Fibroblast of villous mesenchyme (primary cell): ENCODE measurements around the gene OPALIN. TPM values are rescaled to one million over a fixed set of nuclear protein-coding genes. Genes with fewer than 3 reads are reported as not detected.

Source experiments
- DNase-seq: peaks from one replicate; pipeline ENCODE4 v3.0.0-alpha.2; 2010; ENCODE audit warnings: low read depth
- H3K4me3 ChIP-seq: 2 replicates; pipeline ENCODE4 v1.5.1; 2011; ENCODE audit warnings: low read depth, mild to moderate bottlenecking, low read length
- CTCF ChIP-seq: IDR thresholded peaks from 2 replicates; pipeline ENCODE4 v1.5.1; 2012; ENCODE audit warnings: low read depth, mild to moderate bottlenecking, low read length; ENCODE audit not compliant: insufficient read depth
- total RNA-seq: library from RNA; depleted of rRNA; stranded (reverse); fragments of >200 nt; gene quantifications from 2 replicates; pipeline ENCODE4 v1.2.3, GENCODE V29; 2012

OPALIN gene
- total RNA-seq, 1 donor, result not detected

DNA sequence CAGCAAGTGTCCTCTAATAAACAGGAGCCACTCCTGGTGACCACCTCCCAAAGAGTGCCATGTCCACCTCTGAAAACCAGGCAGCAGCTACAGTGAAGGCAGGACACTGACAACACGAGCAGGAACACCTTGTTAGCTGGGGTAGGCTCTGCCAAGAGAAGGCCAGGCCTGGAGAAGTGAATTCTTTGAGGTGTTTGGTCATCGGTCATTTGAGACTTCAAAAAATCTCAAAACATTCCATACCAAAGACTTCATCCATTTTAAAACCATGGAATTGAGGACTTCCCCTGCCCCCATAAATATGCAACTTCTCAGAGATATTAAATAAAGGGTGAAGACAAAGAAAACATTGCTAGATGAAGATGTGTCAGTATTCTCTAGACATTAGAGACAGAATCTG is 28.4 kb upstream of the OPALIN start:
- DNase-seq, result no peak
- no peak for TF ChIP-seq CTCF
- H3K4me3 ChIP-seq, result no peak overlapping the region

DNA sequence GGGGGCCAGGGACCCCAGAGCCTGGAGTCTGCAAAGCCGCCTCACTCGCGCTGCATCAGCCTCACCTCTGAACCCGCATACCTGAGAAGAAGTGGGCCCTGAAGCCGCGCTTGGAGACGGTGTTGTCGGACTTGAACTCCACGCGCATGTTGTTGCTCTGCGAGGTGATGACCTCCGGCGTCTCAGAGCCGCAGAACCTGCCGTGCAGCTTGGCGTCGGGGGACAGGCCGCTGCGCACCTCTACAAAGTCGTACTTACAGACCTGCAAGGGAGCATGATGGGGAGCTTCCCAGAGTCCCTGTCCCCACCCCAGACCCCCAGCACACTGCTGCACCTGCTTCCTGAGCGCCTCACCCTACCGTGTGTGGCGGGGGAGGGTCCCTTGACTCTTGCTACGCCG is 25.7 kb upstream of the OPALIN start:
- no peak for DNase-seq
- no peak for TF ChIP-seq CTCF
- H3K4me3 ChIP-seq, result no peak overlapping the region

DNA sequence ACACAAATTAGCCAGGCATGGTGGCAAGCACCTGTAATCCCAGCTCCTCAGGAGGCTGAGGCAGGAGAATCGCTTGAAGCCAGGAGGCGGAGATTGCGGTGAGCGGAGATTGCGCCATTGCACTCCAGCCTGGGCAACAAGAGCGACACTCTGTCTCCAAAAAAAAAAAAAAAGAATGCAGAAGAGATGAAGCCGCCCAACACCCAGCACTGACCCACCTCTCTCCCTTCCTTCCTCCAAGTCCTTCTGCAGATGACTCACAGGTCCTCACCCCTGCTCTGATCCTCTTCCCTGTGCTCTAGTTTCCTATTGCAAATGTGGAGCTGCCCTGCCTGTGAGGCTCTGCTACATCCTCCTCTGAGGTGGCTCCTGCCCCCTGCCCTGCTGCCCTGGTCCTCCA is 22.0 kb upstream of the OPALIN start:
- DNase-seq, result peak; percentile 25
- no peak for TF ChIP-seq CTCF
- no peak overlapping the region for H3K4me3 ChIP-seq

GRCh38 chr10:96379758-96380157 is 21.0 kb upstream of the OPALIN start:
- H3K4me3 ChIP-seq, result no peak overlapping the region
- TF ChIP-seq CTCF, result no peak
- no peak for DNase-seq

- DNase-seq, result no peak
- no peak overlapping the region for H3K4me3 ChIP-seq
- TF ChIP-seq CTCF, result no peak
Observed at GRCh38 chr10:96378741-96379140, 19.9 kb upstream of the OPALIN start.

DNA sequence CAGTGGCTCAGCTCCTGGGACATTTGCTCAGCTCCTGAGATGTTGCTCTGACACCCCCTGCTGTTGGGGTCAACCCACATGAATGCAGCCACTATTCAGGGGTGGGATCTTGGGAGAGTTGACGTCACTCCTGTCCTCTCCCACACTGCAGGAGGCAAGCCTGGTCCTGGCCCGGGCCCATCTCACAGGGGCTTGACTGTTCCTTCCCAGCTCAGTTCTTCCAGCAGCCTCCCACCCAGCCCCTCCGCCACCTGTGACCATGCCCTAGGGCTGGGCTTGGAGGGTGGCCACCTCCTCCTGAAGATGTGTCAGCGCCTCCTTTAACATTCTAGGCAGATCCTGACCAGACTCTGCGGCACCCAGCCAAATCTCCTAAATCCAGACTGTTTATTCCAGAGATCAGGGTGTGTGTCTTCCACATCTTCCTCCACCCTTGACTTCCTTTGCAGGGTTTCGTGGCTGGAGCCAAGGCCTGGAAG is 19.1 kb upstream of the OPALIN start:
- no peak overlapping the region for H3K4me3 ChIP-seq
- no peak for TF ChIP-seq CTCF
- peak; percentile 76 for DNase-seq

DNA sequence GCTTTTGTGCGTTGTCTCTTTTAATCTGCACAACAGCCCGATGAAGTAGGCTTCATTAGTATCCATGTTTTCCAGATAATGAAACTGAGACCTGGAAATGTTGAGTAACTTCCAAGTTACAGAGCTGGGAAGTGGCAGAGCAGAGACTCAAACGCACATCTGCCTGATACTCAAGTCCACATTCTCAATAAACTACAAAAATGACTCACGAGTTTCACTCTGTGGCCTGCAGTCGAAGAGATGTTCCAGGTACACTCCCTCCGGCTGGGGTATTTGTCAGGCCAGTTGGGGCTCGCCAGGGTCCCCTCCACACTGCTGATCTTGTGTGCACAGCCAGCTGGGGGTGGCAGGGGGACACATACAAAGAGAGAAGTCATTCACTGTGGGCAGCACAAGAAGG is 17.7 kb upstream of the OPALIN start:
- DNase-seq, result no peak
- TF ChIP-seq CTCF, result no peak
- H3K4me3 ChIP-seq, result no peak overlapping the region
